Omental fat pad (tissue), 4 donors: Measurements from ENCODE around the gene PI3. TPM values are rescaled to one million over a fixed set of nuclear protein-coding genes. Genes with fewer than 3 reads are reported as not detected.
"Not testable (repeated sequence)": the region's sequence is repeated elsewhere in the genome, so short reads cannot be mapped to it uniquely, and the experiment has no call there.

Source experiments
- ATAC-seq: fragments of 150-250 bp; one replicate; pipeline ENCODE4 v1.9.1; 2016; ENCODE audit warnings: mild to moderate bottlenecking, moderate library complexity; ENCODE audit not compliant: low FRiP score
- DNase-seq: peaks from one replicate; pipeline ENCODE4 v3.0.0-alpha.2; 2019; ENCODE audit warnings: low spot score
- total RNA-seq, 4 donors: library from RNA; depleted of rRNA; stranded (reverse); fragments of >200 nt; gene quantifications; one replicate each; pipeline ENCODE4 v1.1.0, GENCODE V29; 2016
- TF ChIP-seq, protein P1 (sequence below), 3 donors: fragments of 450-650 bp; IDR thresholded peaks; one replicate each; pipeline ENCODE4 v1.5.1; 2016 to 2017; ENCODE audit warnings: antibody characterized with exemption in 3 of 3, mild to moderate bottlenecking in 3 of 3, moderate library complexity in 2 of 3

The PI3 gene, protein sequence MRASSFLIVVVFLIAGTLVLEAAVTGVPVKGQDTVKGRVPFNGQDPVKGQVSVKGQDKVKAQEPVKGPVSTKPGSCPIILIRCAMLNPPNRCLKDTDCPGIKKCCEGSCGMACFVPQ
- 1 to 10 TPM in 3 of 4 donors, not detected in 1; 1.1 to 6.7 (median 4.3) TPM for total RNA-seq

DNA sequence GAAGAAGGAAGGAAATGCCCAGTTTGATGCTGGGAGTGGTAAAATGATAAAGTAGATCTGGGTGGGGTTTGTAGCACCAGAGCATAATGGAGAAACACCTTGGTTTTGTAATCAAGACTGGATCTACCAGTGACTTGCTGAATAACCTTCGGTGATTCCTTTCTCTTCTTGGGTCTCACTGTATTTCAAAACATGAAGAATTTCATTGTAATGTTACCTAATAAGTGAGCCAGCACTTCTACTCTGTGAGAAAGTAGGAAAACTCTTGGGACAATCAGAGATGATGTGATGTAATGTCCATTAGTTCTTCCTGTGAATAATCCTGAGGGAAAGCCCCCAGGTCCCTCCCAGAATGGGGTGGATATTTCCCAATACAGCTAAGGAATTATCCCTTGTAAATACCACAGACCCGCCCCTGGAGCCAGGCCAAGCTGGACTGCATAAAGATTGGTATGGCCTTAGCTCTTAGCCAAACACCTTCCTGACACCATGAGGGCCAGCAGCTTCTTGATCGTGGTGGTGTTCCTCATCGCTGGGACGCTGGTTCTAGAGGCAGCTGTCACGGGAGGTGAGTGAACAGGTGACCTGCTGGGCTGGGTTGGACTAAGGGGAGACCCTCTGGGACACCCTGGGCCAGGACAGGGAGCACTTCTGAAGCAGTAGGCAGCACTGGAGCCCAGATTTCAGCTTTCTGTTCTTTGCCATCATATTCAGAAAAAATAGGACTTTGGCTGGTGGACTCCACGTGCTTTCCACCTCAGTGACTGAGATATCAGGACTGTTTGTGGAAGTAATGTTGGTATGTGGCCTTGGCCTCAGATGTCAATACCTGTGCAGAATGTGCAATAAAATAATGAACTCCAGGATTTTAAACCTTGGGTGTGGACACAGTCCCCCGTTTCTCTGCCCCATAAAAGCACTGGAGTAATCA, at the start of gene PI3:
Gene PI3 (plus strand): TSS at position 469 of the 931 bp plus-strand sequence. CDS start 21 bp downstream, at position 490.
- DNase-seq = peak; percentile 55
- TF ChIP-seq, protein P1, sequence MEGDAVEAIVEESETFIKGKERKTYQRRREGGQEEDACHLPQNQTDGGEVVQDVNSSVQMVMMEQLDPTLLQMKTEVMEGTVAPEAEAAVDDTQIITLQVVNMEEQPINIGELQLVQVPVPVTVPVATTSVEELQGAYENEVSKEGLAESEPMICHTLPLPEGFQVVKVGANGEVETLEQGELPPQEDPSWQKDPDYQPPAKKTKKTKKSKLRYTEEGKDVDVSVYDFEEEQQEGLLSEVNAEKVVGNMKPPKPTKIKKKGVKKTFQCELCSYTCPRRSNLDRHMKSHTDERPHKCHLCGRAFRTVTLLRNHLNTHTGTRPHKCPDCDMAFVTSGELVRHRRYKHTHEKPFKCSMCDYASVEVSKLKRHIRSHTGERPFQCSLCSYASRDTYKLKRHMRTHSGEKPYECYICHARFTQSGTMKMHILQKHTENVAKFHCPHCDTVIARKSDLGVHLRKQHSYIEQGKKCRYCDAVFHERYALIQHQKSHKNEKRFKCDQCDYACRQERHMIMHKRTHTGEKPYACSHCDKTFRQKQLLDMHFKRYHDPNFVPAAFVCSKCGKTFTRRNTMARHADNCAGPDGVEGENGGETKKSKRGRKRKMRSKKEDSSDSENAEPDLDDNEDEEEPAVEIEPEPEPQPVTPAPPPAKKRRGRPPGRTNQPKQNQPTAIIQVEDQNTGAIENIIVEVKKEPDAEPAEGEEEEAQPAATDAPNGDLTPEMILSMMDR (IDR thresholded peaks at IDR 0.05) = no peak
- ATAC-seq = peak; percentile 87

DNA sequence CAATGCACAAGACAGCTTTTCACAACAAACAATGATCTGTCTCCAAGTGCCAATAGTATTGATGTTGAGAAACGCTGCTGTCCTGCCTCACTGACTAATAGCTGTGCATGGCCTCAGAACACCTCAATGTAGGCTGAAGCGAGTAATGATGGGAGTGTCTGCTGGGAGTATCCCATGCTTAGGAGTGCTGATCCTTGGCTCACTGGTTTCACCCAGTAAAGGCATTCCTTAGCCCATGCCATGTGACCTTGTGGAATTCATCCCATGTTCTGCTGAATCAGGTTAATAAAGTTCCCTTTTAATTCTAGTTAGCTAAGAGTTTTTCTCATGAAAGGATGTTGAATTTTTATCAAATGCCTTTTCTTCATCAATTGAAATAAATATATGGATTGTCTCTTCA, 46.6 kb upstream of the PI3 start:
- DNase-seq = no peak
- TF ChIP-seq, protein P1 (IDR thresholded peaks at IDR 0.05) = no peak
- peak; percentile 95 for ATAC-seq

DNA sequence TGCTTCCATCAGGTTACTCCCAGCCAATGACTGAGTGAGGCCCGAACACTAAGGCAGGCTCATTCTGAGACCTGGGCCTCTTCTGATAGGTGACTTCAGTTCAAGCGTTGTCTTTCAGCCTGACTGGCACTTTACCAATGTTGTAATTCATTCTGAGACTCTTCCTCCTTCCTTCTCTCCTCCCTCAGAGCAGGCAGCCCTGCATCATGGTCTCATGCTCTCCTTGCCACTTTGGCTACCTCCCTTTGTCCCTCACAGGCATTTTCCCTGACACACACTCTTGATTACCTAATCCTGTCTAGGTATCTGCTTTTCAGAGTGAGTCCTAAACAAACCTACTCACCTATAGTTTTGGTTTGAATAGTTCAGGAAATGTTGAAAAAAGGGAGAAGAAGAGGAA, 37.8 kb upstream of the PI3 start:
- ATAC-seq (no peak), DNase-seq (no peak)
- TF ChIP-seq, protein P1 (IDR thresholded peaks at IDR 0.05) = no peak

DNA sequence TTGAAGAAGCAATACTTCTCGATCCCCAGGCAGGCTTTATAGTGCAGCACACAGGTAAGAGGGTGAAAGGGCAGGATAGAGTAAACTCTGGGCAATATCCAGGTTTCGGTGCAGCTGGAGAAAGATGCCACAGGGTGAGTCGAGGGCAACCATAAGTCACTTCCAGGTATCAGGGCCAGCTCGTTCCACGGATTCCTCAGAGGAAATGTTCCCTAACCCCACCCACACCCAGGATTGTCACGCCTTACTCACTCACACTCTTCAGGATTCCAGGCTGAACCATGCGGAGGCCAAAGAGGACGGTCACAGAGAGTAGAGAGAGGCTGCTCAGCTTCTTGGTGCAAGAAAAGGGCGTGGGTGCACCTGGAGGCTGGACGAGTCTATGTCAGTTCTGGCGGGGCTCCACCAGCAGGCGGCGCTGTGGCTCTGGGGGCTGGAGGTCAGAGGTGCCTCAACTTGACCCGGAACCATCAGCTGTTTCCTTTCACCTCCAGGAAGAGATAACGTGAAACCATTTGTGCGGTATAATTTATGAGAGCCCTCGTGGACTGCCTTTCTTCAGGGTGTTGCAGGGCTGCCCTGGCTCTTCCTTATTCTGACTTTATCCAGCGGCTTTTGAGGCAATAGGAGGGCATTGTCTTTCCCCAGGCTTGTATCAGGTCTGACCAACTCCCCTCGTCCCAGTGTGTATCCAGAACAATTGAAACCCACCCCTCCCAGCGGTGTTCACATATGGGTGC, 36.0 kb upstream of the PI3 start:
- TF ChIP-seq, protein P1 (IDR thresholded peaks at IDR 0.05) = peak in 1 of 3 donors; percentile 16
- no peak for ATAC-seq
- peak; percentile 35 for DNase-seq

DNA sequence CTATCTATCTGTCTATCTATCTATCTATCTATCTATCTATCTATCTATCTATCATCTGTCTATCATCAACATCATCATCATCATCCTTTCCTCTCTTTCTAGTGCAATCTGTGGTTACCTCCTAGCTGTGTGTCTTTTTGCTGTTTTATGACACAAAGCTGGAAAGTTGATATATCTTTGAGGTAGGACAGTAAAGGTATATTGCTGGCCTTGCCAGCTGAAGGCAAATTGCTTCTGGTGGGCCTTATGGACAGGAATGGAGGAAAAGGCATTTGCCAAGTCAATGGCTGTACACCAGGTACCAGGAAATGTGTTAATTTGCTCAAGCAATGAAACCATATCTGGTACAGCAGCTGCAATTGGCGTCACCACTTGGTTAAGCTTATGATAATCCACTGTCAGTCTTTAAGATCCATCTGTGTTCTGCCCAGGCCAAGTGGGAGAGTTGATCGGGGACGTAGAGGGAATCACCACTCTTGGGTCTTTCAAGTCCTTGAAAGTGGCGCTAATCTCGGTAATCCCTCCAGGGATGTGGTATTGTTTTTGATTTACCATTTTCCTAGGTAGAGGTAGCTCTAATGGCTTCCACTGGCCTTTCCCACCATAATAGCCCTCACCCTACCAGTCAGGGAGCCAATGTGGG, 34.8 kb upstream of the PI3 start:
- not testable (repeated sequence) for ATAC-seq, DNase-seq

DNA sequence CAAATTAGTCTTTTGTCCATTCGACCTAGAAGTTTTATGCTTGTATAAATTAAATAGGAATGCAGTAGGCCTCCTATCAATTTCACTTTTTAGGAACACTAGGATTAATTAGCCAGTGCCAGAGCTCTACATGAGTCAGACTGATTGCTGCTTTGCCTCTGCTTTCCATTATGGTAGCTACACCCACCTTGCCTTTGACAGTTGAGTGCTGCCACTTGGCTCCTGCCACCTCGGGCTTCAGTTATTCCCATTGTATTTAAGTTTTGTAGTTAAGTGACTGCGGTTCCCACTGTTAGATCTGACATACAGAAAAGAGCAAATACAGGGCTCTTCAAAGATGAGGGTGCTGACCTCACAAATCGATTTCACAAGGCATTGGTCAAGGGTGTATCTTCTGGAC, 33.9 kb upstream of the PI3 start:
- no peak for ATAC-seq

More for the DNA sequence above, 33.9 kb upstream of the PI3 start:
- DNase-seq = no peak
- TF ChIP-seq, protein P1 (IDR thresholded peaks at IDR 0.05) = no peak
